Keratinocyte (primary cell): ENCODE measurements around the gene PRDM11. TPM values are rescaled to one million over a fixed set of nuclear protein-coding genes. Genes with fewer than 3 reads are reported as not detected.

Experiments used
- DNase-seq: peaks from one replicate; pipeline ENCODE4 v3.0.0-alpha.2; 2011; ENCODE audit warnings: low read depth, missing footprints, low spot score
- FAIRE-seq: peaks from 2 replicates; lab custom pipeline; 2011; peaks lifted over from hg19 to GRCh38; lab: Jason Lieb, UNC
- H2AFZ ChIP-seq: 2 replicates; pipeline ENCODE4 v1.6.0; 2012; ENCODE audit warnings: low read length, control low read depth, inconsistent platforms; ENCODE audit not compliant: control insufficient read depth
- H3K27ac ChIP-seq: 2 replicates; pipeline ENCODE4 v1.5.1; 2011; ENCODE audit warnings: low read length; ENCODE audit not compliant: control insufficient read depth, insufficient read depth
- H3K27me3 ChIP-seq: 3 replicates; pipeline ENCODE4 v1.6.0; 2011; ENCODE audit warnings: low read length; ENCODE audit not compliant: control insufficient read depth, insufficient read depth; ENCODE audit errors: extremely low read depth
- H3K36me3 ChIP-seq, 2 experiments: 2 replicates in 1 of 2; 3 replicates in 1 of 2; pipeline ENCODE4 v1.5.1; 2011; ENCODE audit warnings: low read length in 2 of 2, mild to moderate bottlenecking in 1 of 2; ENCODE audit not compliant: control insufficient read depth in 2 of 2, insufficient read depth in 2 of 2; ENCODE audit errors: extremely low read depth in 1 of 2
- H3K4me1 ChIP-seq: 3 replicates; pipeline ENCODE4 v1.5.1; 2011; ENCODE audit warnings: low read length; ENCODE audit not compliant: control insufficient read depth, insufficient read depth; ENCODE audit errors: extremely low read depth
- H3K4me2 ChIP-seq: 3 replicates; pipeline ENCODE4 v1.6.0; 2011; ENCODE audit warnings: low read depth, low read length; ENCODE audit not compliant: control insufficient read depth, insufficient read depth; ENCODE audit errors: extremely low read depth
- H3K4me3 ChIP-seq, 3 experiments: fragments of 200-600 bp in 1 of 3; sonication (generic) in 1 of 3; 2 replicates in 2 of 3; 3 replicates in 1 of 3; pipeline ENCODE4 v1.5.1; 2011 to 2016; ENCODE audit warnings: low read length in 3 of 3, mild to moderate bottlenecking in 3 of 3, control low read depth in 2 of 3, inconsistent platforms in 1 of 3, low read depth in 1 of 3, mixed read lengths in 1 of 3, mixed run types in 1 of 3, moderate library complexity in 1 of 3; ENCODE audit not compliant: control insufficient read depth in 2 of 3, insufficient read depth in 2 of 3; ENCODE audit errors: extremely low read depth in 1 of 3
- H3K79me2 ChIP-seq: 2 replicates; pipeline ENCODE4 v1.6.0; 2012; ENCODE audit warnings: low read length; ENCODE audit not compliant: control insufficient read depth, insufficient read depth
- H3K9ac ChIP-seq: 3 replicates; pipeline ENCODE4 v1.6.0; 2011; ENCODE audit warnings: low read length; ENCODE audit not compliant: control insufficient read depth, insufficient read depth; ENCODE audit errors: extremely low read depth
- H3K9me1 ChIP-seq: 3 replicates; pipeline ENCODE4 v1.6.0; 2011; ENCODE audit warnings: low read length; ENCODE audit not compliant: control insufficient read depth, insufficient read depth; ENCODE audit errors: extremely low read depth
- H3K9me3 ChIP-seq: 2 replicates; pipeline ENCODE4 v1.5.1; 2012; ENCODE audit warnings: low read depth, low read length; ENCODE audit not compliant: control insufficient read depth
- H4K20me1 ChIP-seq: 3 replicates; pipeline ENCODE4 v1.6.0; 2011; ENCODE audit warnings: low read length; ENCODE audit not compliant: control insufficient read depth, insufficient read depth; ENCODE audit errors: extremely low read depth
- EZH2 ChIP-seq: IDR thresholded peaks from one replicate; pipeline ENCODE4 v1.6.1; 2012; ENCODE audit warnings: inconsistent platforms, mild to moderate bottlenecking, low read length, moderate library complexity
- dilution Hi-C: fragments of 300-500 bp; cut with MboI; formaldehyde crosslinking; loops from one replicate; pipeline ENCODE4 v1.7.0; 2020; ENCODE audit warnings: low sequenced_read_pairs; ENCODE audit not compliant: extremely low pct_ligation_motif_present
- polyA plus RNA-seq, 5 experiments: library from polyadenylated mRNA; depleted of rRNA in 3 of 5; stranded (reverse) in 3 of 5; stranded (forward) in 1 of 5; unstranded in 1 of 5; fragments of >200 nt; gene quantifications; 1 replicate in 1 of 5; 2 replicates in 3 of 5; 3 replicates in 1 of 5; pipeline versions ENCODE4 v1.2.1 to v1.2.3, GENCODE V29; 2011 to 2012; ENCODE audit warnings: missing spikeins in 2 of 5, low read depth in 1 of 5, low replicate concordance in 1 of 5
- TF ChIP-seq, protein P1 (sequence below), 3 experiments: IDR thresholded peaks in 1 of 3; conservative IDR thresholded peaks in 1 of 3; optimal IDR thresholded peaks in 1 of 3; 2 replicates in 2 of 3; 3 replicates in 1 of 3; pipeline versions ENCODE3 to v1.5.1; 2011; ENCODE audit warnings: low read length in 3 of 3, mild to moderate bottlenecking in 3 of 3, moderate library complexity in 2 of 3, control low read depth in 1 of 3, inconsistent platforms in 1 of 3; ENCODE audit not compliant: insufficient read depth in 2 of 3; ENCODE audit errors: extremely low read depth in 1 of 3

PRDM11 gene
- polyA plus RNA-seq, 1 donor (not counting 4 experiments of a cell fraction or from before 2014, with no cell fraction given), result 2.1 TPM

DNA sequence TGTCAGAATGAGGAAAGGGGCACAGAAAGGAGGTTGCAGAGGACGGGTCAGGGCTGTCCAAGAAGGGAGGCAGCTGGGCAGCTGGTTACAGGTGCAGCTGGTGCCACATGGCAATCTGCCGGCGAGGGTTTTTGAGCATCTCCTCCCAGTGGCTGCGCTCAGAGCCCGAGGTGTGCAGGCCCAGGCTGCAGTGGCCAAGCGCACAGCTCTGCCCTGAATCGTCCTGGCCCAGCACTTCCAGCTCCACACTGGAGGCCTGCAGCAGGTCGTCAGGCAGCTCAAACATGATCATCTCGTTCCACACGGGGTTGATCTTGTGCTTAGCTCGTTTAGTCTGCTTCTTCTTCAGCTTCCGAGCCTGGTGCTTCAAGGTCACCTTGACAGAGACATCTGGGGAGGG, 97.5 kb downstream of the PRDM11 start:
- Histone ChIP-seq H2AFZ (no peak overlapping the region), H3K79me2 (no peaks in the 10 kb centered on the region), H3K27ac (no peak overlapping the region), H3K9me1 (no peaks in the 10 kb centered on the region), H3K9ac (no peak overlapping the region), H3K27me3 (peaks cover 8% of the 10 kb centered on the region), H3K36me3 (no peaks in the 10 kb centered on the region), H3K4me3 (no peak overlapping the region), H3K9me3 (no peaks in the 10 kb centered on the region), H3K4me2 (no peak overlapping the region), H4K20me1 (no peaks in the 10 kb centered on the region), H3K4me1 (no peaks in the 10 kb centered on the region)
- dilution Hi-C loops, result no loop called here
- FAIRE-seq, result no peak
- no peak for TF ChIP-seq EZH2
- TF ChIP-seq, protein P1, sequence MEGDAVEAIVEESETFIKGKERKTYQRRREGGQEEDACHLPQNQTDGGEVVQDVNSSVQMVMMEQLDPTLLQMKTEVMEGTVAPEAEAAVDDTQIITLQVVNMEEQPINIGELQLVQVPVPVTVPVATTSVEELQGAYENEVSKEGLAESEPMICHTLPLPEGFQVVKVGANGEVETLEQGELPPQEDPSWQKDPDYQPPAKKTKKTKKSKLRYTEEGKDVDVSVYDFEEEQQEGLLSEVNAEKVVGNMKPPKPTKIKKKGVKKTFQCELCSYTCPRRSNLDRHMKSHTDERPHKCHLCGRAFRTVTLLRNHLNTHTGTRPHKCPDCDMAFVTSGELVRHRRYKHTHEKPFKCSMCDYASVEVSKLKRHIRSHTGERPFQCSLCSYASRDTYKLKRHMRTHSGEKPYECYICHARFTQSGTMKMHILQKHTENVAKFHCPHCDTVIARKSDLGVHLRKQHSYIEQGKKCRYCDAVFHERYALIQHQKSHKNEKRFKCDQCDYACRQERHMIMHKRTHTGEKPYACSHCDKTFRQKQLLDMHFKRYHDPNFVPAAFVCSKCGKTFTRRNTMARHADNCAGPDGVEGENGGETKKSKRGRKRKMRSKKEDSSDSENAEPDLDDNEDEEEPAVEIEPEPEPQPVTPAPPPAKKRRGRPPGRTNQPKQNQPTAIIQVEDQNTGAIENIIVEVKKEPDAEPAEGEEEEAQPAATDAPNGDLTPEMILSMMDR (optimal IDR thresholded peaks at IDR 0.05 in 1 of 3, IDR thresholded peaks at IDR 0.05 in 1 of 3, conservative IDR thresholded peaks at IDR 0.05 in 1 of 3; ENCODE audit: extremely low read depth in 1 of 3, insufficient read depth in 2 of 3, low read length in 3 of 3), result no peak
- no peak for DNase-seq

DNA sequence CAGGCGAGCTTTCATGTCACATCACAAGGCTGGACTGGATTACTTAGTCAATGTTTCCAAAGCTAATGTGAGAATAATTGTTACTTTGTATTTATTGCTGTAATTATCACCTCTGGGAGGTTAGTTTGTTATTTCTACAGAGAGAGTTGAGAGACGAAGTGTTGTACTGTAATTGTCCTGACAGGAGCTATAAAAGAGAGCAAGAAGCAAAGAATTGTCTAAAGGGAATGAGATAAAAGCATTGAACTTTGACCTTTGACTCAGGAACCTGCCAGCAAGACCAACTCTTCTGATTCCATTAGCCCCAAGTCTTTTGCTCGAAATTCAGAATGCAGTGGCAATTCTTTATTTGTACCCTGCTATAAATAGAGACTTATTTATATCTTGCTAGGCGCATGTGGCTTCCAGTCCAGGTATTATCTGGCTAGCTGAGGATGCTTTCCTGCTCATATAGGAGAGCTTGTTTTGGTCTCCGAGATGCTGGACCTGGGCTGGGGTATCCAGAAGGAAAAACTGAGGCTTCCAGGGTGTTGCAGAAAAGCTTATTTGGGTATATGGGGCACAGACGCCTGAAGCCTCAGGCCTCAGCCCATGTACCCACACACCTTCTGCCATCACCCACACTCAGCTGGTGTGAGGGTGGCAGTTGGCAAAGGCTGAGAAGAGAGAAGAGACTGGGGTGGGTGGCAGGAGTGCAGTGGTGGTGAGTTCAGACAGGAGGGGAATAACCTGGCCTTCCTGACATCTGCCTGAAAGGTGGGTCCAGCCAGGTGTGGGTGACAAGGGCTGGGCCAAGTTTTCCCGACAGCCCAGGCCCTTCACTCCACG, 99.0 kb downstream of the PRDM11 start:
- Histone ChIP-seq H3K9me3 (no peaks in the 10 kb centered on the region), H4K20me1 (no peaks in the 10 kb centered on the region), H3K4me1 (no peaks in the 10 kb centered on the region), H3K36me3 (no peaks in the 10 kb centered on the region), H3K9ac (no peak overlapping the region), H2AFZ (no peak overlapping the region), H3K4me3 (no peak overlapping the region), H3K27me3 (peaks cover 8% of the 10 kb centered on the region), H3K79me2 (no peaks in the 10 kb centered on the region), H3K9me1 (no peaks in the 10 kb centered on the region), H3K4me2 (no peak overlapping the region), H3K27ac (no peak overlapping the region)
- no peak for DNase-seq
- dilution Hi-C loops, result no loop called here
- TF ChIP-seq, protein P1 (optimal IDR thresholded peaks at IDR 0.05 in 1 of 3, IDR thresholded peaks at IDR 0.05 in 1 of 3, conservative IDR thresholded peaks at IDR 0.05 in 1 of 3; ENCODE audit: extremely low read depth in 1 of 3, insufficient read depth in 2 of 3, low read length in 3 of 3), result no peak
- TF ChIP-seq EZH2, result no peak
- FAIRE-seq, result no peak
